ENCODE results near the gene SHISA8. TPM values are rescaled to one million over a fixed set of nuclear protein-coding genes. Genes with fewer than 3 reads are reported as not detected.

The SHISA8 gene
- total RNA-seq, 1 donor: not detected

DNA sequence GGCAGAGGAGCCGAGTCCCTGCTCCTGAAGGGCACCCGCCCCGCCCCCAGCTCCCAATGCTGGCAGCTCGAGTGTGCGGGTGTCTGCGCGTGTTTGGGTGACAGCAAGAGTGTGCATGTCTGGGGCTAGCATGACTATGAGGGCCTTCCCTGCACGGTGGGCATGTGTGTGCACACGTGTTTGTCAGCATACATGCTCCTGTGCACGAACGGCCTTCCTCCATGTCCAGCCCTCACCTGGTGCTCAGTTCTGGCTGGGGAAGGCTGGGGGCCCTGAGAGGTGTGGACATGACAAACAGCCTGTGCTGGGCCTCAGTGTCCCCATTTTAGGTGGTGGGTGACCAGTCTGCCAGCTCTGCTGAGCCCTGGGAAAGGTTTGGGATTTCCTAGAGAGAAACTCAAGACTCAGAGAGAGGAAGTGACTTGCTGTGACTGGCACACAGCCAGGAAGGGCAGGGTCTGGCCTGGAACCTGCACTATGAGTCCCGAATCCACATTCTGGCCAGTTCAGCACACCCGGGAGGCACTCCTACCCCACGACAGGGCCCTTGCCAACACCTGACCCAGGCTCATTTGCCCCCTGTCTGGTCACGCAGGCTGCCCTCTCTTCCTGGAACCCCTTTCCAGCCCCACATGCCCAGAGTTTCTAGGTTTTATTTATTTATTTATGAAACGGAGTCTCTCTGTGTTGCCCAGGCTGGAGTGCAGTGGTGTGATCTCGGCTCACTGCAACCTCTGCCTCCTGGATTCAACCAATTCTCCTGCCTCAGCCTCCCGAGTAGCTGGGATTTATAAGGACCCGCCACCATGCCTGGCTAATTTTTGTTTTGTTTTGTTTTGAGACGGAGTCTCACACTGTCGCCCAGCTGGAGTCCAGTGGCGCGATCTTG, 3.3 kb upstream of the SHISA8 start:
- no peak for TF ChIP-seq CTCF (IDR thresholded peaks at IDR 0.05; ENCODE audit: insufficient read depth, low read length)
- peak; percentile 58 for DNase-seq (ENCODE audit: low read depth)
- H3K4me3 ChIP-seq (ENCODE audit: low read depth, low read length): no peak overlapping the region

GRCh38 chr22:41917375-41917902, 2.6 kb upstream of the SHISA8 start:
- TF ChIP-seq CTCF (IDR thresholded peaks at IDR 0.05; ENCODE audit: insufficient read depth, low read length): no peak
- DNase-seq (ENCODE audit: low read depth): no peak
- no peak overlapping the region for H3K4me3 ChIP-seq (ENCODE audit: low read depth, low read length)

- H3K4me3 ChIP-seq (ENCODE audit: low read depth, low read length): no peak overlapping the region
- no peak for DNase-seq (ENCODE audit: low read depth)
- TF ChIP-seq CTCF (IDR thresholded peaks at IDR 0.05; ENCODE audit: insufficient read depth, low read length): no peak
Observed at GRCh38 chr22:41916745-41917358, 2.0 kb upstream of the SHISA8 start.

DNA sequence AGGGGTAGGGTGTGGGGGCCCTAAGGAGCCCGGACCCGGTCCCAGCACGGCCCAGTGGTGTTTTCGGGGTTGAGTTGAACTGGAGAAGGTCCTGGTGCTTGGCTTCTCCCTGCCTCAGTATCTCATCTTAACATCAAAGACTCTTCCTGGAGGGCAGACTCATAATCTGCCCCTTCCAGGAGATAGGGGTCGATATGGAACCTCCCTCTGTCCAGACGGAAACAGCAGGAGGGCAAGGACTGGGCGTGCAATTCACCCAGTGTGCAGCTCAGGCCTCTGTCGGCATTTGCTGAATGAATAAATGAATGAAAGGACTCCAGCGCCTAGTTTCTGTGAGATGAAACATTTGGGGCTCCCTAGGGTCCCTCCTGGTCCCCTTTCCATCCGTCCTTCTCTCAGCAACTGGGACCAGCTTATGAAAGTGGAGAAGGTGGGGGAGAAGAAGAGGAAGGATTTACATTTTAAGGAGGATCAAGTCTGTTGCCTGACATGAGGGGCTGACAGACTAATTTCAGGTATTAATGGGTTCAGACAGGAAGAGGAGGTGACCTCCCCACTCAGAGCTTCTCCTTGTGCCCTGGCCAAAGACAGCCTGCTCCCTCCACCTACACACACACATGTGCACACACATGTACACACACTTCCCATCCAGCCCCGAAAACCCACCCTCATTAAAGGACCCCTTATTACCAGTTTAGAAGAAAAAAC, 1.1 kb upstream of the SHISA8 start:
- DNase-seq (ENCODE audit: low read depth): no peak
- no peak overlapping the region for H3K4me3 ChIP-seq (ENCODE audit: low read depth, low read length)
- TF ChIP-seq CTCF (IDR thresholded peaks at IDR 0.05; ENCODE audit: insufficient read depth, low read length): no peak

- TF ChIP-seq CTCF (IDR thresholded peaks at IDR 0.05; ENCODE audit: insufficient read depth, low read length): no peak
- no peak for DNase-seq (ENCODE audit: low read depth)
Observed at GRCh38 chr22:41914611-41915034, 251 bp downstream of the SHISA8 start.

GRCh38 chr22:41913842-41914534, 886 bp downstream of the SHISA8 start:
- no peak for DNase-seq (ENCODE audit: low read depth)
- TF ChIP-seq CTCF (IDR thresholded peaks at IDR 0.05; ENCODE audit: insufficient read depth, low read length): no peak
- no peak overlapping the region for H3K4me3 ChIP-seq (ENCODE audit: low read depth, low read length)

More at GRCh38 chr22:41914611-41915034, 251 bp downstream of the SHISA8 start:
- no peak overlapping the region for H3K4me3 ChIP-seq (ENCODE audit: low read depth, low read length)
